HepG2 (cell line): ENCODE data around the gene LUZP2.

Experiments
- ETS1 ChIP-seq: sonication (generic); formaldehyde crosslinking; IDR thresholded peaks from 2 replicates; pipeline ENCODE4 v1.4.0; 2020; ENCODE audit warnings: missing genetic modification reagents
- MXI1 ChIP-seq: IDR thresholded peaks from 3 replicates; pipeline ENCODE4 v1.6.1; 2012; ENCODE audit warnings: low read depth, low read length, inconsistent platforms, borderline replicate concordance
- MYNN ChIP-seq: sonication (generic); formaldehyde crosslinking; IDR thresholded peaks from 2 replicates; pipeline ENCODE4 v1.4.0; 2020; ENCODE audit warnings: mild to moderate bottlenecking, low read depth, missing genetic modification reagents
- ZNF710 ChIP-seq: sonication (generic); formaldehyde crosslinking; IDR thresholded peaks from 2 replicates; pipeline ENCODE4 v1.5.0; 2020; ENCODE audit warnings: mild to moderate bottlenecking, missing genetic modification reagents, borderline replicate concordance

GRCh38 chr11:24667353-24667968 is 170.6 kb downstream of the LUZP2 start:
- TF ChIP-seq MYNN (no peak), ZNF710 (CRISPR knock-in tag) (no peak), ETS1 (CRISPR knock-in tag) (no peak), MXI1 (no peak)
